ENCODE results near the gene HSPA13.

Gene HSPA13

DNA sequence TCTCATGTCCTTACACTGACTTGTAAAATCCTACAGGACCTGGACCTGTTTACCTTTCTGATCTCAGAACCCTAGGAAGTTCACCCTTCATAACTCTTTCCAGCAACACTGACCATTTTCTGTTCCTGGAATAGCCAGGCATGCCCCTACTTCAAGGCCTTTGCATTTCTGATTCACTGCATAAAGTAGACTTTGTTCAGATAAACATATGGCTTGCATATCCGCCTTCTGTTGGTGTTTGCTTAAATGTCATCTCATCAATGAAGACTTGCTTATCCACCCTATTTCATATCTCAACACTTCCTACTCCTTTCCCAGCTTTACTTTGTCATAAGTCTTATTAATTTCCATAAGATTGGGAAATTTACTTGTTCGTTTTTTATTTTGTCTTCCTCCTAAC is 57.4 kb downstream of the HSPA13 start:
- FAIRE-seq, result no peak
- no peak for DNase-seq (ENCODE audit: extremely low spot score, insufficient read length, low read depth)
